H1 (cell line): Measurements from ENCODE around the gene BGN. TPM values are rescaled to one million over a fixed set of nuclear protein-coding genes. Genes with fewer than 3 reads are reported as not detected.

Experiments
- CREB1 ChIP-seq: IDR thresholded peaks from 2 replicates; pipeline ENCODE4 v1.6.1; 2012; ENCODE audit warnings: inconsistent platforms
- GTF2F1 ChIP-seq: IDR thresholded peaks from 2 replicates; pipeline ENCODE4 v1.6.1; 2012; ENCODE audit warnings: low read depth, low read length, improper control_type of control experiment, borderline replicate concordance
- RFX5 ChIP-seq: IDR thresholded peaks from 2 replicates; pipeline ENCODE4 v1.6.1; 2011; ENCODE audit warnings: low read depth, low read length, improper control_type of control experiment, borderline replicate concordance
- SIN3A ChIP-seq, 2 experiments: IDR thresholded peaks in 1 of 2; conservative IDR thresholded peaks in 1 of 2; 2 replicates each; pipeline ENCODE4 v1.6.1; 2011 to 2012; ENCODE audit warnings: low read length in 2 of 2, improper control_type of control experiment in 1 of 2, low read depth in 1 of 2, mild to moderate bottlenecking in 1 of 2
- polyA plus RNA-seq, 7 experiments: library from polyadenylated mRNA; depleted of rRNA in 3 of 7; stranded (reverse) in 5 of 7; unstranded in 2 of 7; fragments of >200 nt in 5 of 7; fragments of 200-250 nt in 2 of 7; gene quantifications; 1 replicate in 5 of 7; 2 replicates in 1 of 7; 4 replicates in 1 of 7; pipeline versions ENCODE4 v1.2.1 to v1.2.3, GENCODE V29; 2011 to 2013; ENCODE audit warnings: missing spikeins in 2 of 7, mixed read lengths in 2 of 7
- total RNA-seq: library from RNA; stranded (reverse); fragmentation: NEBNext Ultra II Directional; extraction: Animal tissue kit (Norgen Biotek cat#: 25700); gene quantifications from 2 replicates; pipeline ENCODE4 v1.2.1, GENCODE V29; 2021

The BGN gene
- total and polyA plus RNA-seq, 2 of the 8 experiments (the other 6 are each of a cell fraction or from before 2014, with no cell fraction given): 1.8 to 2.4 TPM

DNA sequence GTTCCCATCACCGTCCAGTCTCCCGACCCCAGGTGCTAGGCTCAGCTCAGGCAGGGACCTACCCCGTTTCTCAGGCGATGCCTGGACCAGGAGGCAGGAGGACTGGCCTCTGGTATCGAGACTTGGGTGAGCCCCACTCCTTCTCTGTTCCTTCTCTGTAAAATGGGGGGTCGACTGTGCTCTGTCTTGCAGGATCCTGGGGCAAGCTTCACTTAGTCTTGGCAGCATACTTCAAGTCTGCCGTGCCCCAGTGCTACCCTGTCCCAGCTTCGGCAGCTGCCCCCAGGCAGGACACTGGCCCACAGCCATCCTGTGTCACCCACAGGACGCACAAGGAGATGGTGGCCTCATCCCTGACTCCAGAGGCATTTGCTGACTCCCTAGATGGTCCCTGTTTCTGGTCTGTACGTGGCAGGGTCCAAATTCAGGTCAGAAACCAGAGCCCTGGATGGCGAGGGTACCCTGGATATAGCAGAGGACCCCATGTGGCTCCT, 17.4 kb upstream of the BGN start (continued):
- no peak for TF ChIP-seq CREB1
- TF ChIP-seq GTF2F1: no peak
- TF ChIP-seq RFX5: no peak
- TF ChIP-seq SIN3A (conservative IDR thresholded peaks at IDR 0.05 in 1 of 2, IDR thresholded peaks at IDR 0.05 in 1 of 2; ENCODE audit: low read depth in 1 of 2, low read length in 2 of 2): no peak
- TF ChIP-seq, all 59 proteins: peak for 0
